Neural cell (in vitro differentiated cells): Measurements from ENCODE around the gene VSIR.

ENCODE experiments used
- CTCF ChIP-seq: fragments of 450-650 bp; IDR thresholded peaks from 2 replicates; pipeline ENCODE4 v1.5.1; 2014; ENCODE audit warnings: antibody characterized with exemption, mild to moderate bottlenecking, moderate library complexity; ENCODE audit not compliant: poor library complexity, severe bottlenecking
- EP300 ChIP-seq: fragments of 450-650 bp; conservative IDR thresholded peaks from 2 replicates; pipeline ENCODE4 v1.6.1; 2014; ENCODE audit warnings: antibody characterized with exemption, mild to moderate bottlenecking, moderate library complexity; ENCODE audit not compliant: poor library complexity, severe bottlenecking
- EZH2 ChIP-seq: fragments of 200-600, 300-800 bp; shearing (Covaris generic), sonication (generic); IDR thresholded peaks from 2 replicates; pipeline ENCODE4 v1.6.1; 2014; ENCODE audit warnings: antibody characterized with exemption, low read length, borderline replicate concordance, mild to moderate bottlenecking; ENCODE audit not compliant: insufficient read depth, poor library complexity, severe bottlenecking
- POLR2AphosphoS5 ChIP-seq: IDR thresholded peaks from 2 replicates; pipeline ENCODE4 v1.6.1; 2012
- RAD21 ChIP-seq: fragments of 450-650 bp; conservative IDR thresholded peaks from 2 replicates; pipeline ENCODE4 v1.6.1; 2014; ENCODE audit warnings: antibody characterized with exemption, mild to moderate bottlenecking, moderate library complexity
- TAF1 ChIP-seq: IDR thresholded peaks from 2 replicates; pipeline ENCODE4 v1.6.1; 2012; ENCODE audit warnings: low read depth

- TF ChIP-seq CTCF (no peak), EP300 (no peak), RAD21 (no peak), TAF1 (no peak), POLR2AphosphoS5 (no peak), EZH2 (no peak)
Measured at GRCh38 chr10:71771821-71772617, 1.3 kb downstream of the VSIR start.
